HEK293 (cell line): ENCODE results near the gene BBC3.

Experiments
- AEBP2 ChIP-seq: fragments of 450-650 bp; formaldehyde crosslinking; IDR thresholded peaks from 2 replicates; pipeline ENCODE4 v1.5.1; 2016; ENCODE audit warnings: missing biosample characterization, missing genetic modification characterization, borderline replicate concordance
- GLI2 ChIP-seq: fragments of 450-650 bp; formaldehyde crosslinking; IDR thresholded peaks from 2 replicates; pipeline ENCODE4; 2017; ENCODE audit warnings: missing biosample characterization, missing genetic modification characterization, low read depth, borderline replicate concordance
- GLIS1 ChIP-seq: fragments of 450-650 bp; formaldehyde crosslinking; IDR thresholded peaks from 2 replicates; pipeline ENCODE4 v1.5.1; 2016; ENCODE audit warnings: missing biosample characterization, missing genetic modification characterization
- GLIS2 ChIP-seq: fragments of 450-650 bp; formaldehyde crosslinking; IDR thresholded peaks from 2 replicates; pipeline ENCODE4 v1.5.1; 2016; ENCODE audit warnings: missing biosample characterization, missing genetic modification characterization
- KLF10 ChIP-seq: fragments of 450-650 bp; IDR thresholded peaks from 2 replicates; pipeline ENCODE4 v1.5.1; 2018; ENCODE audit warnings: missing biosample characterization, mild to moderate bottlenecking, missing genetic modification characterization
- KLF7 ChIP-seq: fragments of 450-650 bp; formaldehyde crosslinking; IDR thresholded peaks from 2 replicates; pipeline ENCODE4 v1.5.1; 2016; ENCODE audit warnings: missing biosample characterization, missing genetic modification characterization, borderline replicate concordance
- OSR2 ChIP-seq: fragments of 450-650 bp; formaldehyde crosslinking; IDR thresholded peaks from 2 replicates; pipeline ENCODE4 v1.5.1; 2016; ENCODE audit warnings: missing biosample characterization, missing genetic modification characterization
- SETDB1 ChIP-seq: IDR thresholded peaks from one replicate; pipeline ENCODE4 v1.6.1; 2017; ENCODE audit warnings: mild to moderate bottlenecking, low read length, moderate library complexity, mixed read lengths; ENCODE audit not compliant: insufficient read length
- SP7 ChIP-seq: fragments of 450-650 bp; formaldehyde crosslinking; IDR thresholded peaks from 2 replicates; pipeline ENCODE4 v1.5.1; 2016; ENCODE audit warnings: missing biosample characterization, missing genetic modification characterization
- ZBTB44 ChIP-seq: fragments of 450-650 bp; IDR thresholded peaks from 2 replicates; pipeline ENCODE4 v1.5.1; 2018; ENCODE audit warnings: missing biosample characterization, mild to moderate bottlenecking, missing genetic modification characterization
- ZEB2 ChIP-seq: fragments of 450-650 bp; formaldehyde crosslinking; IDR thresholded peaks from 2 replicates; pipeline ENCODE4 v1.5.1; 2016; ENCODE audit warnings: missing biosample characterization, missing genetic modification characterization
- ZFP3 ChIP-seq: fragments of 450-650 bp; formaldehyde crosslinking; IDR thresholded peaks from 2 replicates; pipeline ENCODE4 v1.5.1; 2016; ENCODE audit warnings: low read depth, missing biosample characterization, missing genetic modification characterization
- ZFP41 ChIP-seq: fragments of 450-650 bp; formaldehyde crosslinking; IDR thresholded peaks from 2 replicates; pipeline ENCODE4 v1.5.1; 2016; ENCODE audit warnings: missing biosample characterization, missing genetic modification characterization, borderline replicate concordance
- ZNF10 ChIP-seq: fragments of 450-650 bp; formaldehyde crosslinking; IDR thresholded peaks from 2 replicates; pipeline ENCODE4 v1.5.1; 2017; ENCODE audit warnings: missing biosample characterization, missing genetic modification characterization
- ZNF121 ChIP-seq: fragments of 450-650 bp; formaldehyde crosslinking; IDR thresholded peaks from 2 replicates; pipeline ENCODE4 v1.5.1; 2016; ENCODE audit warnings: missing biosample characterization, missing genetic modification characterization
- ZNF132 ChIP-seq: fragments of 450-650 bp; formaldehyde crosslinking; IDR thresholded peaks from 2 replicates; pipeline ENCODE4 v1.5.1; 2017; ENCODE audit warnings: missing biosample characterization, missing genetic modification characterization, borderline replicate concordance
- ZNF146 ChIP-seq: fragments of 450-650 bp; formaldehyde crosslinking; IDR thresholded peaks from 2 replicates; pipeline ENCODE4 v1.5.1; 2016; ENCODE audit warnings: missing biosample characterization, missing genetic modification characterization
- ZNF169 ChIP-seq: fragments of 450-650 bp; formaldehyde crosslinking; IDR thresholded peaks from 2 replicates; pipeline ENCODE4 v1.5.1; 2016; ENCODE audit warnings: missing biosample characterization, missing genetic modification characterization
- ZNF2 ChIP-seq: fragments of 450-650 bp; formaldehyde crosslinking; IDR thresholded peaks from 2 replicates; pipeline ENCODE4 v1.5.1; 2016; ENCODE audit warnings: missing biosample characterization, missing genetic modification characterization
- ZNF221 ChIP-seq: fragments of 450-650 bp; formaldehyde crosslinking; IDR thresholded peaks from 2 replicates; pipeline ENCODE4 v1.5.1; 2017; ENCODE audit warnings: missing biosample characterization, missing genetic modification characterization, borderline replicate concordance
- ZNF248 ChIP-seq: fragments of 450-650 bp; formaldehyde crosslinking; IDR thresholded peaks from 2 replicates; pipeline ENCODE4 v1.5.1; 2017; ENCODE audit warnings: missing biosample characterization, missing genetic modification characterization
- ZNF266 ChIP-seq: fragments of 450-650 bp; formaldehyde crosslinking; IDR thresholded peaks from 2 replicates; pipeline ENCODE4 v1.5.1; 2016; ENCODE audit warnings: missing biosample characterization, missing genetic modification characterization, low read depth
- ZNF280C ChIP-seq: fragments of 450-650 bp; formaldehyde crosslinking; IDR thresholded peaks from 2 replicates; pipeline ENCODE4 v1.5.1; 2016; ENCODE audit warnings: missing biosample characterization, missing genetic modification characterization
- ZNF280D ChIP-seq: fragments of 450-650 bp; formaldehyde crosslinking; IDR thresholded peaks from 2 replicates; pipeline ENCODE4 v1.5.1; 2016; ENCODE audit warnings: missing biosample characterization, missing genetic modification characterization
- ZNF335 ChIP-seq: fragments of 450-650 bp; formaldehyde crosslinking; conservative IDR thresholded peaks from 2 replicates; pipeline ENCODE4 v1.5.1; 2016; ENCODE audit warnings: missing biosample characterization, missing genetic modification characterization
- ZNF341 ChIP-seq: fragments of 450-650 bp; formaldehyde crosslinking; IDR thresholded peaks from 2 replicates; pipeline ENCODE4; 2016; ENCODE audit warnings: low read depth, missing biosample characterization, missing genetic modification characterization
- ZNF366 ChIP-seq: fragments of 450-650 bp; formaldehyde crosslinking; conservative IDR thresholded peaks from 2 replicates; pipeline ENCODE4 v1.5.1; 2016; ENCODE audit warnings: missing biosample characterization, missing genetic modification characterization
- ZNF37A ChIP-seq: fragments of 450-650 bp; IDR thresholded peaks from 2 replicates; pipeline ENCODE4 v1.5.1; 2018; ENCODE audit warnings: missing biosample characterization, missing genetic modification characterization
- ZNF404 ChIP-seq: fragments of 450-650 bp; formaldehyde crosslinking; IDR thresholded peaks from 2 replicates; pipeline ENCODE4 v1.5.1; 2017; ENCODE audit warnings: missing biosample characterization, missing genetic modification characterization
- ZNF501 ChIP-seq: fragments of 450-650 bp; formaldehyde crosslinking; IDR thresholded peaks from 2 replicates; pipeline ENCODE4 v1.5.1; 2016; ENCODE audit warnings: missing biosample characterization, missing genetic modification characterization
- ZNF510 ChIP-seq: fragments of 450-650 bp; formaldehyde crosslinking; IDR thresholded peaks from 2 replicates; pipeline ENCODE4 v1.5.1; 2018; ENCODE audit warnings: mild to moderate bottlenecking, missing genetic modification characterization, missing biosample characterization; ENCODE audit not compliant: insufficient replicate concordance
- ZNF548 ChIP-seq: fragments of 450-650 bp; formaldehyde crosslinking; IDR thresholded peaks from 2 replicates; pipeline ENCODE4 v1.5.1; 2016; ENCODE audit warnings: missing biosample characterization, missing genetic modification characterization
- ZNF560 ChIP-seq: fragments of 450-650 bp; formaldehyde crosslinking; IDR thresholded peaks from 2 replicates; pipeline ENCODE4 v1.5.1; 2017; ENCODE audit warnings: missing biosample characterization, missing genetic modification characterization, borderline replicate concordance

BBC3 gene

GRCh38 chr19:47255879-47256692, 25.1 kb upstream of the BBC3 start, which contains the start of gene CCDC9 (continued):
- peak; percentile 73; the same call in 1 of the 2 replicates for TF ChIP-seq KLF10 (tag by site-specific recombination)
- TF ChIP-seq ZNF404 (tag by site-specific recombination): no peak
- TF ChIP-seq ZNF335 (tag by site-specific recombination): peak; percentile 90
- TF ChIP-seq ZNF560: no peak
- no peak for TF ChIP-seq ZFP3 (tag by site-specific recombination)
- peak; percentile 71 for TF ChIP-seq GLIS2 (tag by site-specific recombination)
- TF ChIP-seq OSR2: peak; percentile 73
- no peak for TF ChIP-seq ZNF10
- TF ChIP-seq ZNF280C (tag by site-specific recombination): no peak
- TF ChIP-seq ZNF132 (tag by site-specific recombination): no peak
- TF ChIP-seq ZNF248 (tag by site-specific recombination): no peak
- TF ChIP-seq ZFP41: no peak
- 0 out of 2 replicates have a peak, but pooled peaks have one; percentile 14 for TF ChIP-seq ZBTB44 (tag by site-specific recombination)
- no peak for TF ChIP-seq GLI2
- TF ChIP-seq ZNF169 (tag by site-specific recombination): no peak
- no peak for TF ChIP-seq KLF7 (tag by site-specific recombination)
- no peak for TF ChIP-seq SP7 (tag by site-specific recombination)
- no peak for TF ChIP-seq ZNF37A (tag by site-specific recombination)
- peak; percentile 77 for TF ChIP-seq GLIS1 (tag by site-specific recombination)
- no peak for TF ChIP-seq ZNF280D (tag by site-specific recombination)
- no peak for TF ChIP-seq ZNF366 (tag by site-specific recombination)
- TF ChIP-seq ZNF510: no peak
- TF ChIP-seq ZNF221 (tag by site-specific recombination): no peak
- TF ChIP-seq ZNF2: 0 out of 2 replicates have a peak, but pooled peaks have one; percentile 59
- TF ChIP-seq ZNF266 (tag by site-specific recombination): no peak
- no peak for TF ChIP-seq SETDB1
- no peak for TF ChIP-seq ZNF501 (tag by site-specific recombination)
- TF ChIP-seq ZEB2: peak; percentile 76
- no peak for TF ChIP-seq AEBP2
- TF ChIP-seq ZNF121 (tag by site-specific recombination): no peak
- TF ChIP-seq ZNF341 (tag by site-specific recombination): no peak
- TF ChIP-seq ZNF146: no peak
- no peak for TF ChIP-seq ZNF548 (tag by site-specific recombination)
